Activated T-cell treated with anti-CD3 and anti-CD28 coated beads, Interleukin-2, amount 50 U/mL, for 1 hour (primary cell): ENCODE results near the gene PNMA8B.
A peak's percentile ranks its signal among the peaks of the same experiment; 100 is the strongest.
"Not testable (repeated sequence)": the region's sequence is repeated elsewhere in the genome, so short reads cannot be mapped to it uniquely, and the experiment has no call there.

ENCODE experiments used
- DNase-seq: peaks from one replicate; pipeline ENCODE4 v3.0.0-alpha.2; 2020

Gene PNMA8B, protein sequence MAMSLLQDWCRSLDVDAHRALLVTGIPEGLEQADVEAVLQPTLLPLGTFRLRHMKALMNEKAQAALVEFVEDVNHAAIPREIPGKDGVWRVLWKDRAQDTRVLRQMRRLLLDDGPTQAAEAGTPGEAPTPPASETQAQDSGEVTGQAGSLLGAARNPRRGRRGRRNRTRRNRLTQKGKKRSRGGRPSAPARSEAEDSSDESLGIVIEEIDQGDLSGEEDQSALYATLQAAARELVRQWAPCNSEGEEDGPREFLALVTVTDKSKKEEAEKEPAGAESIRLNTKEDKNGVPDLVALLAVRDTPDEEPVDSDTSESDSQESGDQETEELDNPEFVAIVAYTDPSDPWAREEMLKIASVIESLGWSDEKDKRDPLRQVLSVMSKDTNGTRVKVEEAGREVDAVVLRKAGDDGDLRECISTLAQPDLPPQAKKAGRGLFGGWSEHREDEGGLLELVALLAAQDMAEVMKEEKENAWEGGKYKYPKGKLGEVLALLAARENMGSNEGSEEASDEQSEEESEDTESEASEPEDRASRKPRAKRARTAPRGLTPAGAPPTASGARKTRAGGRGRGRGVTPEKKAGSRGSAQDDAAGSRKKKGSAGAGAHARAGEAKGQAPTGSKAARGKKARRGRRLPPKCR

GRCh38 chr19:46495786-46496099 is at the start of gene PNMA8B:
Gene PNMA8B, minus strand, starts transcription at chr19:46495867. Its CDS starts 402 bp downstream, at chr19:46495465.
- peak; percentile 42 for DNase-seq

GRCh38 chr19:46544651-46545050 is 49.0 kb upstream of the PNMA8B start:
- DNase-seq: no peak

- peak; percentile 72 for DNase-seq
Observed at GRCh38 chr19:46542428-46543230, 47.0 kb upstream of the PNMA8B start.

GRCh38 chr19:46537136-46538097 is 41.8 kb upstream of the PNMA8B start:
- DNase-seq: peak; percentile 71

GRCh38 chr19:46536391-46536790 is 40.7 kb upstream of the PNMA8B start:
- DNase-seq: no peak

- DNase-seq: no peak
Observed at GRCh38 chr19:46533621-46534081, 38.0 kb upstream of the PNMA8B start.

DNA sequence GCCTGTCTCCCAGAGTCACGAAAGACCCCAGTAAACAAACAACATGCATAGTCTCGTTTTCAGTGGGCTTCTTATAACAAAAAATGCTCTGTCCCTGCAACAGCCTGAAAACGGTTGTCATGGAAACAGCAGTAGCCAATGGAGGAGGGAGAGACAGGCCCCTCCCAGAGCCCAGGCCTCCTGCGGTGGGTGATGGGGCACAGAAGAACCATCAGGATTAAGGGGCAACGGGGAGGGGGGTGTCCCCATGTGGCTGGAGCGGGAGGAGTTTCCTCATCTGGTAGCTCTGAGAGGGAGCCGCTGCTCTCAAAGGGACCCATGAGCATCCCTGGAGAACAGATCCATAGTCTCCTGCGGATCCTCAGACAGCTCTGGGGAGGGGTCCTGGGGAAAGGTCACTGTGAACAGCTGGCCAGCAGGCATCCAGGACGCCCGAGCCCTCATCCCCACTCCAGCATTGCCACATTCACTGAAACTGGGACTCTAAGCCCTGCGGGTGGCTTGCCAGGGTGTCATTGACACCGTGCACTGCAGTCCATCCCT is 37.5 kb upstream of the PNMA8B start:
- DNase-seq: no peak

DNA sequence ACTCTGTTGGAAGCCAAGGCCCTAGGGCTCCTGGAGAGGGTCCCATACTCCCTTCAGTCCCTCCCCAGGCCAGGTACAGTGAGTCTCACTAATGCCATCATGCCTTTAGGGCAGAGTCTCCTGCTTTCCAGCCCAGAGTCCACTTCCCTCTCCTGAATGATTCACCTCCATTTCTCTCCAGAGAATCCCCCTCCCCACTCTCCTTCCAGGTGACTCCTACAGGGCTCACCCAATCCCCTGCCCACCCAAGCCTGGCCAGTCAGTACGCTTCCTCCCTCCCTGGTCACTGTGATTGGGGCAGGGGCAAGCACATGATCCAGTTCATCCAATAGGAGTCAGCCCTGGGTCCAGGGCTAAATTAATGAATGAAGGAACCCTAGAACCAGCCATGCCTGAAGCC is 35.0 kb upstream of the PNMA8B start:
- no peak for DNase-seq

DNA sequence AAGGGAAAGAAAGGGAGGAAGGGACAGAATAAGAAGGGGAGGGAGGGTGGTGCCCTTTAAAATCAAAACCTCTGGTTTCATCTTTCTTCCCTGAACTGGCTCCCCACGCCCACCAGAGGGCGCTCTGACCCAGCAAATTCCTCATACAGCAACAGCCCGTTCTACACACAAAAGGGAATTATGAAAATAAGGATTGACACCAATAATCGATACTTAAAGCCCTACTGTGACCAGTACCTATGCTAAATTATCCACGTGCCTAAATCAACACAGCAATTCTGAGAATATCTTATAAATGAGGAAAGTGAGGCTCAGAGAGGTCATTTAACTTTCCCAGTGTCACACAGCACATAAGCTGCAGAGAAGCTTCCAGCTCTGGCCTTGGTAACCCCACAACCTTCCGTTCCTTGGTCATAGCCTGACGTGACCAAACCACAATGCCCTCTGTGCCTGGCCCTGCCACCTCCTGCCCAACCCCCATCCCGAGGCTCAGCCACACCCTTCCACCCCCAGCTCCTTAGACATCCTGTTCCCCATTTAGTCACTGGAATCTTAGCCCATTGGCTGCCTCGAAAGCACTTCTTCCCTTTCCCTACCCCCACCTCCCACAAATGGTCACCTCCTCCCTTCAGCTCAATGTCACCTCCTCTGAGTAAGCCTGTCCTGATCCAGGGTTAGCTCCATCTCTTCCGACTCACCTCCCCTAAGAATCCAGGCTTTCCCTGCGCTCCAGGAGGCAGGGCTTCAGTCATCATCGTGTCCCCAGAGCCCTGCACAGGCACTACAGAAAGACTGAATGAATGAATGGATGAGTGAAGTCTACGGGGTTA is 34.2 kb upstream of the PNMA8B start:
- peak; percentile 78 for DNase-seq

- no peak for DNase-seq
Observed at GRCh38 chr19:46528601-46529590, 33.2 kb upstream of the PNMA8B start.

DNA sequence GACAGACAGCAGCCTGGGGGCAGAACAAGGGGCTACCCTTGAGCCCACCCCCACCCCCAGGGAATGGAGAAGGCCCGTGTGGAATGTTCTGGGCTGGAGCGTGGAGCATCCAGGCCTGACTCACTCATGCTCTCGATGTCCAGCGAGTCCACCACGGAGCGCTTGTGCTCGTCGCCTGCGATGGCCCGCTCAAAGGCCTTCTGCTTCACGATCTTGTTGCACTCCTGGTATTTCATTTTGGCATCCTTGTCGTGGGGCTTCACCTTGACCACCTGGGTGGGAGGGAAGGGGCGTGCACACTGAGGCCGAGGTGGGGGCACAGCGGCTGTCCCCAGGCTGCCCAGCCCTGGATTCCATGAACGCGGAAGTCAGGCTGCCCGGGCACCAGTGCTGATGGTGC is 31.1 kb upstream of the PNMA8B start:
- not testable (repeated sequence) for DNase-seq

- DNase-seq: no peak
Observed at GRCh38 chr19:46524308-46524707, 28.6 kb upstream of the PNMA8B start.

DNA sequence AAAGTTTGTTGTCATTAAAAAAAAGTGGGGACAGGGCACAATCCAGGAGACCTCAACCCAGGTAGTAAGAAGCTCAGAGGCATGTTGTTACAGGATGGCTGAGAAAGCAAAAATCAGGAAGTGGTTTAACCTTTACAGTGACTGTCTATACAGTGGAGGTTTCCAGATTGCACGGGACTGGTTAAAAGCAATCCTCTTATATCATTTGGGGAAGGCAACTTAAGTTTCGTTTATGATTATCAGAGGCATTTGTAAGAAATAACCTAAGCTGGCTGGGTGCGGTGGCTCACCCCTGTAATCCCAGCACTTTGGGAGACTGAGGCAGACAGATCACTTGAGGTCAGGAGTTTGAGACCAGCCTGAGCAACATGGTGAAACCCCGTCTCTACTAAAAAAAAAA is 27.3 kb upstream of the PNMA8B start:
- DNase-seq: not testable (repeated sequence)

DNA sequence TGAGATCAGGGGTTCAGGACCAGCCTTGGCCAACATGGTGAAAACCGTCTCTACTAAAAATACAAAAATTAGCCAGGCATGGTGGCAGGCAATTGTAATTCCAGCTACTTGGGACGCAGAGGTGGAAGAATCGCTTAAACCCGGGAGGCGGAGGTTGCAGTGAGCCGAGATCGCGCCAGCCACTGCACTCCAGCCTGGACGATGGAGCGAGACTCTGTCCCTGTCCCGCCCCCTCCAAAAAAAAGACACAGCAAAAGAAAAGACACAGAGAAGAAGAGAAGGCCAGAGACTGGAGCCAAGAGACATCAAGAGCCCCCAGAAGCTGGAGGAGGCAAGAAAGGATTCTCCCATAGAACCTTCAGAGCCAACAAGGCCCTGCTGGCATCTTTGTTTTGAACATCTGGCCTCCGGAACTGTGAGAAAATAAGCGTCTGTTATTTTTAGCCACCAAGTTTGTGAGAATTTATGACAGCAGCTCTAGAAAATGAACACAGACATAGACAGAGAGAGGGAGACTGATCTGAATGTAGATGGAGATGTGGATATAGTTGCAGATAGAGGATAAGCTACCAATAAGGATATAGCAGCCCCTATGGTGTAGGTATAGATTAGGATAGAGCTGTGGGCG is 25.7 kb upstream of the PNMA8B start:
- no peak for DNase-seq

GRCh38 chr19:46520616-46521015 is 24.9 kb upstream of the PNMA8B start:
- no peak for DNase-seq

GRCh38 chr19:46517471-46517870 is 21.8 kb upstream of the PNMA8B start:
- no peak for DNase-seq

- DNase-seq: no peak
Observed at GRCh38 chr19:46515879-46516350, 20.2 kb upstream of the PNMA8B start.

GRCh38 chr19:46515290-46515609 is 19.6 kb upstream of the PNMA8B start:
- no peak for DNase-seq

DNA sequence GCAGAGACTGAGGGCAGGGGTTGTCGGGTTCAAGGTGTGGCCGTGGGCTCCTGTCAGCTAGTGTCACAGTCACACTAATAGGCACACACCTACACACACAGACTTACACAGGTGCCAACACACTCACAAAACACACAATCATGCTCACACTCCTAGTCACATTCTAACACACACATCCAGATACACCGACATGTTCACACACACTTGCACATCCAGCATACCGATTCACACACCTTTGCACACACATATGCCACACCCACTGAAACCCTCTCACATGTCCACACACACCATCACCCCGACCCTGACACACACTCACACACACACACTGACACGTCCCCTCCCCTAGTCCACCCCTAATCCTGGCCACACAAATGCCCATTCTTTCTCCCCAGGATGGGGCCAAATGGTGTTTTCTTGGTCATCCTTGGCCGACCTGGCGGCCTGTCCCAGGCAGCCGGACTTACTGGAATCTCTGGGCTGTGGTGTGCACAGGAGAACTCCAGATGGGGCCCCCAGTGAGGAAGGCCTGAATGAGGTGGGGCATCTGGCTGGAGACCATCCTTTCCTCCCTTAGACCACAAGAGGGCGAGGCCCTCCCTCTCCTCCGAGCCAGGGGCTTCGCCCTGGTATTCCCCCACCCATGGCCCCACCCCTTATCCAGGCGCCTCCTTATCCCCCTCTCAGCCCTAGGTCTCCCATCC is 19.1 kb upstream of the PNMA8B start:
- no peak for DNase-seq
